Left lung (tissue), 10 donors: ENCODE results near the gene NME7. TPM values are rescaled to one million over a fixed set of nuclear protein-coding genes. Genes with fewer than 3 reads are reported as not detected.

ENCODE experiments used
- ATAC-seq: fragments of 200-7000 bp; cut with Tn5 transposase; one replicate; pipeline ENCODE4 v1.9.1; 2020; ENCODE audit warnings: moderate library complexity
- DNase-seq, 4 donors: peaks; one replicate each; pipeline ENCODE4 v3.0.0-alpha.2; 2013 to 2020
- H3K27ac ChIP-seq, 2 donors: fragments of 200-600 bp; sonication (generic) in 1 of 2; one replicate each; pipeline versions ENCODE4 v1.5.0 to v1.8.0; 2020 to 2021
- H3K27me3 ChIP-seq, 2 donors: fragments of 200-600 bp; sonication (generic) in 1 of 2; one replicate each; pipeline versions ENCODE4 v1.5.0 to v1.8.0; 2020 to 2021
- H3K36me3 ChIP-seq, 2 donors: fragments of 200-600 bp; sonication (generic) in 1 of 2; one replicate each; pipeline versions ENCODE4 v1.5.0 to v1.8.0; 2020 to 2021
- H3K4me1 ChIP-seq, 2 donors: fragments of 200-600 bp; one replicate each; pipeline ENCODE4 v1.8.0; 2021
- H3K4me3 ChIP-seq, 2 donors: fragments of 200-600 bp; sonication (generic) in 1 of 2; one replicate each; pipeline versions ENCODE4 v1.5.0 to v1.8.0; 2020 to 2021; ENCODE audit warnings: mild to moderate bottlenecking in 1 of 2
- H3K9me3 ChIP-seq, 2 donors: fragments of 200-600 bp; sonication (generic) in 1 of 2; one replicate each; pipeline versions ENCODE4 v1.5.0 to v1.8.0; 2020 to 2021
- intact Hi-C, 2 donors: fragments of 100-400 bp; cut with DNase I; formaldehyde crosslinking; loops; one replicate each; pipeline versions ENCODE4 v1.11.2 to v1.14.2; 2022
- polyA plus RNA-seq, 6 donors: library from polyadenylated mRNA; unstranded; fragments of 120-200 nt; gene quantifications; one replicate each; pipeline ENCODE4 v1.2.1, GENCODE V29; 2013; ENCODE audit not compliant: insufficient read length in 6 of 6
- total RNA-seq, 2 donors: library from RNA; stranded (reverse); fragmentation: NEBNext Ultra II Directional; extraction: Animal tissue kit (Norgen Biotek cat#: 25700); gene quantifications; one replicate each; pipeline ENCODE4 v1.2.1, GENCODE V29; 2021
- TF ChIP-seq, protein P1 (sequence below), 2 donors: fragments of 200-600 bp; sonication (generic) in 1 of 2; IDR thresholded peaks; one replicate each; pipeline versions ENCODE4 v1.5.0 to v1.8.0; 2021; ENCODE audit warnings: antibody characterized with exemption in 2 of 2
- donor health status: DM: no; HTN: yes; CAD: no.
- donor health status: DM: no; HTN: no; CAD: no.

NME7 gene
- total and polyA plus RNA-seq, 8 donors = 13.6 to 77.6 (median 59.3) TPM

DNA sequence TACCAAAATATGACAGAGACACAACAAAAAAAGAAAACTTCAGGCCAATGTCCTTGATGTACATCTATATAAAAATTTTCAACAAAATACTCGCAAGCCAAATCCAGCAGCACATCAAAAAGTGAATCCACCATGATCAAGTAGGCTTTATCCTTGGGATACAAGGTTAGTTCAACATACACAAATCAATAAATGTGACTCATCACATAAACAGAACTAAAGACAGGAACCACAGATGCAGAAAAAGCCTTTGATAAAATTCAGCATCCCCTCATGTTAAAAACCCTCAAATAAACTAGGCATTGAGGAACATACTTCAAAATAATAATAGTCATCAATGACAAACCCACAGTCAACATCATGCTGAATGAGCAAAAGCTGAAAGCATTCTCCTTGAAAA, 101.5 kb downstream of the NME7 start:
- Histone ChIP-seq H3K36me3 (no peaks in the 10 kb centered on the region), H3K27ac (no peak overlapping the region), H3K4me1 (no peaks in the 10 kb centered on the region), H3K27me3 (no peaks in the 10 kb centered on the region), H3K9me3 (no peaks in the 10 kb centered on the region), H3K4me3 (no peak overlapping the region)
- DNase-seq (no peak), ATAC-seq (no peak)
- intact Hi-C loops = no loop called here
- TF ChIP-seq, protein P1, sequence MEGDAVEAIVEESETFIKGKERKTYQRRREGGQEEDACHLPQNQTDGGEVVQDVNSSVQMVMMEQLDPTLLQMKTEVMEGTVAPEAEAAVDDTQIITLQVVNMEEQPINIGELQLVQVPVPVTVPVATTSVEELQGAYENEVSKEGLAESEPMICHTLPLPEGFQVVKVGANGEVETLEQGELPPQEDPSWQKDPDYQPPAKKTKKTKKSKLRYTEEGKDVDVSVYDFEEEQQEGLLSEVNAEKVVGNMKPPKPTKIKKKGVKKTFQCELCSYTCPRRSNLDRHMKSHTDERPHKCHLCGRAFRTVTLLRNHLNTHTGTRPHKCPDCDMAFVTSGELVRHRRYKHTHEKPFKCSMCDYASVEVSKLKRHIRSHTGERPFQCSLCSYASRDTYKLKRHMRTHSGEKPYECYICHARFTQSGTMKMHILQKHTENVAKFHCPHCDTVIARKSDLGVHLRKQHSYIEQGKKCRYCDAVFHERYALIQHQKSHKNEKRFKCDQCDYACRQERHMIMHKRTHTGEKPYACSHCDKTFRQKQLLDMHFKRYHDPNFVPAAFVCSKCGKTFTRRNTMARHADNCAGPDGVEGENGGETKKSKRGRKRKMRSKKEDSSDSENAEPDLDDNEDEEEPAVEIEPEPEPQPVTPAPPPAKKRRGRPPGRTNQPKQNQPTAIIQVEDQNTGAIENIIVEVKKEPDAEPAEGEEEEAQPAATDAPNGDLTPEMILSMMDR (IDR thresholded peaks at IDR 0.05) = no peak

DNA sequence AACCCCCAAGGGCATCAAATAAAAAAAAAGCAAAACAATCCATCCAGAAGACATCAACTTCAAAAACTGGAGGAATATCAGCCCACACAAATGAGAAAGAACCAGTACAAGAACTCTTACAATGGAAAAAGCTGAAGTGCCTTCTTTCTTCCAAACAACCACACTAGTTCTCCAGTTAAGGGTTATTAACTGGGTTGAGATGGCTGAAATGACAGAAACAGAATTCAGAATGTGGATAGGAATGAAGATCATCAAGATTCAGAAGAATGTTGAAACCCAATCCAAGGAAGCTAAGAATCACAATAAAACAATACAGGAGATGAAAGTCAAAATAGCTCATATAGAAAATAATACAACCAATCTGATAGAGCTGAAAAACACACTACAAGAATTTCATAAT, 104.5 kb downstream of the NME7 start:
- no peaks in the 10 kb centered on the region for H3K36me3 ChIP-seq
- DNase-seq (no peak), ATAC-seq (no peak)
- H3K27ac ChIP-seq = no peak overlapping the region
- H3K4me1 ChIP-seq = no peaks in the 10 kb centered on the region
- H3K27me3 ChIP-seq = no peaks in the 10 kb centered on the region
- H3K4me3 ChIP-seq = no peak overlapping the region
- TF ChIP-seq, protein P1 (IDR thresholded peaks at IDR 0.05) = no peak
- intact Hi-C loops = no loop called here
- H3K9me3 ChIP-seq = no peaks in the 10 kb centered on the region

DNA sequence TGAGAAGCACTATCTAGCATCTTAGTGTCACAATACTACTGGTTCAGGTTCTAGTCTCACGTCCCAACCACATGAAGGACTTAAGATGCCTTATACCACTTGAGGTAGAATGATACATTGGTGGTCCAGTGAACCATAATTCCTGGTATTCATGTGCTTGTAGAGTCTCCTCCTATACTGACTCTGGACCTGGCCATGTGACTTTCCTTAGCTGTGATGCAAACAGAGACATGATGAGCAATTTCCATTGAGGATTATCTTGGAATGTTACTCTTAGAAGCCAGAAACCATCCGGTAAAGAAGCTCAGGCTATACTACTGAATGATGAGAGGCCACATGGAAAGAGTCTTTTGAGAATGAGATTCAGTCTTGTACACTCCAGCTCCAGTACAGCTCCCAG, 105.7 kb downstream of the NME7 start:
- no peak overlapping the region for H3K4me3 ChIP-seq
- H3K9me3 ChIP-seq = no peaks in the 10 kb centered on the region
- H3K36me3 ChIP-seq = no peaks in the 10 kb centered on the region
- H3K27me3 ChIP-seq = no peaks in the 10 kb centered on the region
- DNase-seq (no peak), ATAC-seq (no peak)
- intact Hi-C loops = no loop called here
- no peaks in the 10 kb centered on the region for H3K4me1 ChIP-seq
- TF ChIP-seq, protein P1 (IDR thresholded peaks at IDR 0.05) = no peak
- no peak overlapping the region for H3K27ac ChIP-seq

GRCh38 chr1:169260478-169261151, 107.0 kb downstream of the NME7 start:
- Histone ChIP-seq H3K4me3 (no peak overlapping the region), H3K27me3 (no peaks in the 10 kb centered on the region), H3K36me3 (no peaks in the 10 kb centered on the region), H3K27ac (no peak overlapping the region), H3K4me1 (no peaks in the 10 kb centered on the region), H3K9me3 (no peaks in the 10 kb centered on the region)
- TF ChIP-seq, protein P1 (IDR thresholded peaks at IDR 0.05) = no peak
- intact Hi-C loops = no loop called here
- DNase-seq (no peak), ATAC-seq (no peak)

- H3K9me3 ChIP-seq = no peaks in the 10 kb centered on the region
- H3K27me3 ChIP-seq = no peaks in the 10 kb centered on the region
- TF ChIP-seq, protein P1 (IDR thresholded peaks at IDR 0.05) = no peak
- intact Hi-C loops = no loop called here
- H3K36me3 ChIP-seq = no peaks in the 10 kb centered on the region
- DNase-seq (no peak), ATAC-seq (no peak)
- H3K27ac ChIP-seq = no peak overlapping the region
- no peaks in the 10 kb centered on the region for H3K4me1 ChIP-seq
- H3K4me3 ChIP-seq = no peak overlapping the region
Observed at GRCh38 chr1:169259816-169260215, 107.8 kb downstream of the NME7 start.
